Midbrain (tissue), 1 donor: ENCODE measurements around the gene FBXW7.

Source experiments
- DNase-seq: peaks from one replicate; lab custom pipeline; 2025; lab: John Stamatoyannopoulos, UW

FBXW7 gene

DNA sequence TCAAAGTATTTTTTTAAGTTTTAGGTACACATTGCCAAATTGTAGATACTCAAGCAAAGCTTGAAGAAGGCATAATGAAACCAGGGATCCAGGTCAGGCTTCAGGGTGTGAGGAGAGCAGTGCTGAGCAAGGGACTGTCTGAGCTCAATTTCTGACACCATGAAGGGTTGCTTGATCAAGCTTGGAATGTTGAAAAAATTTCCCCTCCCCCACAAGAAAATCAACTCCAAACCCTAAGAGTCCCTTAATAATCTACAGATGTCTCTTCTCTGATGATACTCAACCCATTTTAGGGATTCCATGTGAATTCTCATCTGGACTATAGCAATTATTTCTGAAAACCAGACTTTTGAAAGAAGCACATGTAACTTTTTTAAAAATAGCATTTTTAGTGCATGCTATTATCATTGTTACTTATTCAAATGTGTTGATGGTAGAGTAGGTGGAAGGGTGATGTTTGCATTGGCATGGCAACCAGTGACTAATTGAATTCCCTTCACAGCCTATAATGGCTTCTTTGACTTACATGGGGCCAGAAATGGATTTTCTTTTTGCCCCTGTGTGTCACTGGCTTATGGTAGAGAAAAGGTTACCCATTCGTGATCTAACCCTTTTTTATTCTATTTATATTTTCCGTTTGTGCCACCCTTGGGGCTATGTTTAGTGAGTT lies 252.0 kb downstream of the FBXW7 start:
- no peak for DNase-seq

- DNase-seq = no peak
Measured at GRCh38 chr4:152281822-152282221, 254.1 kb downstream of the FBXW7 start.

GRCh38 chr4:152281211-152281610 lies 254.7 kb downstream of the FBXW7 start:
- DNase-seq = no peak

DNA sequence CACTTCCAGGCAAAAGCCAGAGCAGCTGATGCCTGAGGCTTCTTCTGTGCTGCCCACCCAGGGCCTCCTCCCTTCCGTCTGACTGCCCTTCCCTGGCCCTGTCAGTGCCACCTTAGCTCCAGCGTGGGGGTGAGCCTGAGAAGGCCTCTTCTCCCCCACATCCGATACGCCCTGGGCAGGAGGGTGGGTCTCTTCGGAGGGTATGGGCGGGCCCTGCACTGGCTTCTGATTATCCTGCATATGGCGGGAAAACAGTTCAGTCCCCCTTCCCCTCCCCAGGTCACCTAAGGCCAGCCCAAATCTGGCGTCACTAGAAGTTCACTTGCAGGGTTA lies 256.7 kb downstream of the FBXW7 start:
- no peak for DNase-seq

GRCh38 chr4:152278505-152279233 lies 257.2 kb downstream of the FBXW7 start:
- DNase-seq = no peak

GRCh38 chr4:152278172-152278504 lies 257.8 kb downstream of the FBXW7 start:
- DNase-seq = no peak

- no peak for DNase-seq
Measured at GRCh38 chr4:152277333-152277732, 258.6 kb downstream of the FBXW7 start.

DNA sequence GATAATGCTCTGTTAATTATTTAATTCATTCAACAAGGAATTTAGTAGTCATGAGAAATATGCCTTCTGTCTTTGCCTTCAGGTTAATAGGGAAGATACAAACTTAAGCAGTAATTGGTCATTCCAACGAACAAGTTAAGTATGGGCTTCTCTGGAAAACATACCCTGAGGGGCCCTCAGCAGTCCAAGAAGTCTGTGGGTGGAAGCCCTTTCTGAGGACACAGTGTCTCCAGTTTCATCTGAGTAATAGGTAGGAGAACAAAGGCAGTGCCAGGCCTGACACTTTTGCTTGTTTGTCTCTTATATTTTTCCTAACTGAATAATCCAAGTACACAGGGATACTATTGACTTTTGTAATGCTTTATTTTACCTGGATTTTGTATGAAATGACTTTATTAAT lies 262.5 kb downstream of the FBXW7 start:
- no peak for DNase-seq
